Psoas muscle (tissue), 8 donors: ENCODE measurements around the gene PTCD2. TPM values are rescaled to one million over a fixed set of nuclear protein-coding genes. Genes with fewer than 3 reads are reported as not detected.
"Not testable (repeated sequence)": the region's sequence is repeated elsewhere in the genome, so short reads cannot be mapped to it uniquely, and the experiment has no call there.

Source experiments
- ATAC-seq, 4 donors: fragments of 200-7000 bp; cut with Tn5 transposase; one replicate each; pipeline ENCODE4 v1.9.1; 2020; ENCODE audit warnings: moderate library complexity in 3 of 4, mild to moderate bottlenecking in 2 of 4
- DNase-seq, 2 donors: peaks; one replicate each; pipeline ENCODE4 v3.0.0-alpha.2; 2020
- H3K27ac ChIP-seq: fragments of 200-600 bp; one replicate; pipeline ENCODE4 v1.8.0; 2022
- H3K27me3 ChIP-seq, 3 donors: fragments of 200-600 bp in 1 of 3; one replicate each; pipeline versions ENCODE4 v1.6.1 to v1.8.0; 2013 to 2022; ENCODE audit warnings: low read length in 2 of 3, mild to moderate bottlenecking in 2 of 3, moderate library complexity in 1 of 3; ENCODE audit not compliant: insufficient read depth in 3 of 3
- H3K36me3 ChIP-seq, 2 donors: fragments of 200-600 bp in 1 of 2; one replicate each; pipeline versions ENCODE4 v1.6.1 to v1.8.0; 2013 to 2022; ENCODE audit warnings: low read depth in 1 of 2, mild to moderate bottlenecking in 1 of 2, moderate library complexity in 1 of 2; ENCODE audit not compliant: insufficient read depth in 1 of 2
- H3K4me1 ChIP-seq: fragments of 200-600 bp; one replicate; pipeline ENCODE4 v1.8.0; 2022
- H3K4me3 ChIP-seq: fragments of 200-600 bp; one replicate; pipeline ENCODE4 v1.8.0; 2022; ENCODE audit warnings: mild to moderate bottlenecking
- H3K9me3 ChIP-seq: fragments of 200-600 bp; one replicate; pipeline ENCODE4 v1.8.0; 2022
- WGBS, 3 donors: extraction: QIAGEN DNeasy Blood & Tissue Kit; methylation state at CpG; one replicate each; pipeline versions ENCODE4 v1.1.6 to v1.1.7; 2013; 5-methylcytosine and 5-hydroxymethylcytosine counted together
- intact Hi-C, 2 donors: fragments of 100-400 bp; cut with DNase I; formaldehyde crosslinking; loops; one replicate each; pipeline versions ENCODE4 v1.11.0 to v1.14.2; 2022
- polyA plus RNA-seq, 3 donors: library from polyadenylated mRNA; stranded (reverse); fragments of 200-250 nt; gene quantifications; one replicate each; pipeline ENCODE4 v1.2.3, GENCODE V29; 2013
- total RNA-seq, 4 donors: library from RNA; stranded (reverse); fragmentation: NEBNext Ultra II Directional in 2 of 4; extraction: Animal tissue kit (Norgen Biotek cat#: 25700) in 2 of 4; gene quantifications; one replicate each; pipeline versions ENCODE4 v1.2.1 to v1.2.4, GENCODE V29; 2021 to 2023
- TF ChIP-seq, protein P1 (sequence below): fragments of 200-600 bp; IDR thresholded peaks from one replicate; pipeline ENCODE4 v1.8.0; 2022; ENCODE audit warnings: antibody characterized with exemption
- donor health status: healthy with polysubstance abuse.
- donor health status: DM: no; HTN: no; CAD: no; lungs with moderate emphysema.
- donor health status: Bipolar disorder and iron deficiency.
- donor health status: healthy.
- donor health status: DM: yes; HTN: yes; CAD: no.
- donor health status: DM: no; HTN: no; CAD: no.
- donor health status: DM: no; HTN: no; CAD: no.
- donor health status: DM: yes; HTN: yes; CAD: no.

PTCD2 gene
- total and polyA plus RNA-seq, 7 donors, result 6.2 to 30.8 (median 12.8) TPM

DNA sequence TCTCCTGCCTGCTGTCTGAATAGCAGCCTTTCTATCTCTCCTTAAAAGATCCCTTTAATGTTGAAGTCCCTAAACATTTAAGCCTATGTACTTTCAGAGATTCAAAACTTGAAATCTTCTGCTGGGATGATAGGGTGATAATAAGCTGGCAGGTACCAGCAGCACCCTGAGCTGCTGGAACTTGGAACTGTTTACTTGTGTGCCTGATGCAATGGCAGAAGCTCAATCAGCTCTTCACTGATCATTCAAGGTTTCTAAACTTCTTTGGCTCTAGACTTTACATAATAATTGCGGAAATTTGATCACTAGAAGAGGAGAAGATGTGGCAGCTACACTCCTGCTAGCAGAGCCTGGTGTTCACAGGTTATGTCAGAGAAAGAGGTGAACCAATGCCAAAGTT, 27.8 kb upstream of the PTCD2 start:
- DNase-seq (no peak), ATAC-seq (no peak)
- Histone ChIP-seq H3K36me3 (peaks cover 0 to 44% of the 10 kb centered on the region in 2 donors), H3K27me3 (no peaks in the 10 kb centered on the region), H3K9me3 (no peaks in the 10 kb centered on the region), H3K4me3 (no peak overlapping the region), H3K27ac (no peak overlapping the region), H3K4me1 (no peaks in the 10 kb centered on the region)
- WGBS, 3 donors, result 96 to 97% (median 97%) methylated on average over 1 of the region's 1 CpG
- TF ChIP-seq, protein P1, sequence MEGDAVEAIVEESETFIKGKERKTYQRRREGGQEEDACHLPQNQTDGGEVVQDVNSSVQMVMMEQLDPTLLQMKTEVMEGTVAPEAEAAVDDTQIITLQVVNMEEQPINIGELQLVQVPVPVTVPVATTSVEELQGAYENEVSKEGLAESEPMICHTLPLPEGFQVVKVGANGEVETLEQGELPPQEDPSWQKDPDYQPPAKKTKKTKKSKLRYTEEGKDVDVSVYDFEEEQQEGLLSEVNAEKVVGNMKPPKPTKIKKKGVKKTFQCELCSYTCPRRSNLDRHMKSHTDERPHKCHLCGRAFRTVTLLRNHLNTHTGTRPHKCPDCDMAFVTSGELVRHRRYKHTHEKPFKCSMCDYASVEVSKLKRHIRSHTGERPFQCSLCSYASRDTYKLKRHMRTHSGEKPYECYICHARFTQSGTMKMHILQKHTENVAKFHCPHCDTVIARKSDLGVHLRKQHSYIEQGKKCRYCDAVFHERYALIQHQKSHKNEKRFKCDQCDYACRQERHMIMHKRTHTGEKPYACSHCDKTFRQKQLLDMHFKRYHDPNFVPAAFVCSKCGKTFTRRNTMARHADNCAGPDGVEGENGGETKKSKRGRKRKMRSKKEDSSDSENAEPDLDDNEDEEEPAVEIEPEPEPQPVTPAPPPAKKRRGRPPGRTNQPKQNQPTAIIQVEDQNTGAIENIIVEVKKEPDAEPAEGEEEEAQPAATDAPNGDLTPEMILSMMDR, result no peak
- intact Hi-C loops, result no loop called here

DNA sequence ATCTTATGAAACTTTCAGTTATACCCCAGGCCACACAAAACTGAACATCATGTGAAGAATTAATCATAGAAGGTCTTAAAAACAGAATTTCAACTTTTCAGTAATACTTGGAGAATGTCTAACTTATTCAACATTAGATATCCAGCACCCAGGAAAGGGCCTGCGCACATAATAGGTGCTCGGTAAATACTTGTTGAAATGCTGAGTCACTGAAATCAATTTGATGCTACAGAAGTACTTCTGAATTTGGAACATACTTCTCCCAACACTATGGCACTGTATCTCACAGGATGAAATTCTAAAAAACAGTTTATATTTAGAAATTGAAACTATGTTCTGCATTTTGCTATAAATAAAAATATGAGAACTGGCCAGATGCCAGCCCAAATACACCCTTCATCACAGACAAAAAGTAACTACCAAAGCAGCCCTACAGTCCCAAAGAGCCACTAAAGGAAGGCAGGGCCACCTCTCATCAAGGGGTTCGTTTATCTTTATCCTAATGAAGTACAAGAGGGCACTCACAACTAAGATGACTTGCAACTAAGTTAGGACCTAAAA, 26.6 kb upstream of the PTCD2 start:
- H3K4me3 ChIP-seq, result no peak overlapping the region
- WGBS, 3 donors, result 85 to 86% (median 85%) methylated on average over 3 of the region's 3 CpGs

DNA sequence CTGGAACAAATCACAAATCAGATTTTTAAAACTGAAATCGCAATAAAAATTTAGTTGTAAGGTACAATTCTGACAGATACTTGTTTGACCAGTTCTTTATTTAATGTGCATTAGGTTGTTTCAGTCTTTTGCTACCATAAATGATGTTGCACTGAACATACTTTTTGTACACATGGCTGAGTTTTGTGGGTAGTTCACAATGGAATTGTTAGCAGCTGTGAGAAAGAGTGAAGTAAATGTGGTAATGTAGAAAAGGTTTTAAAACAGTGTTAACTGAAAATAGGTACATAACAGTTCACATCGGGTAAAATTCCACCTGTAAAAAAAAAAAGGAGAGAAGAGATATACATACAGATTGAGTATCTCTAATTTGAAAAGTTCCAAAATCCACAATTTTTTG, 25.7 kb upstream of the PTCD2 start:
- no peak for ATAC-seq
- Histone ChIP-seq H3K27me3 (no peaks in the 10 kb centered on the region), H3K4me3 (no peak overlapping the region), H3K36me3 (peaks cover 0 to 38% of the 10 kb centered on the region in 2 donors), H3K4me1 (no peaks in the 10 kb centered on the region), H3K27ac (no peak overlapping the region), H3K9me3 (no peaks in the 10 kb centered on the region)
- intact Hi-C loops, result no loop called here
- 90 to 91% (median 90%) methylated on average over 2 of the region's 2 CpGs for WGBS, 3 donors
- TF ChIP-seq, protein P1, result no peak
- DNase-seq, result no peak

More for the DNA sequence above, 26.6 kb upstream of the PTCD2 start:
- H3K27me3 ChIP-seq, result no peaks in the 10 kb centered on the region
- H3K36me3 ChIP-seq, result peaks cover 0 to 38% of the 10 kb centered on the region in 2 donors
- ATAC-seq (no peak), DNase-seq (no peak)
- H3K9me3 ChIP-seq, result no peaks in the 10 kb centered on the region
- no peak overlapping the region for H3K27ac ChIP-seq
- H3K4me1 ChIP-seq, result no peaks in the 10 kb centered on the region
- intact Hi-C loops, result no loop called here
- TF ChIP-seq, protein P1, result no peak

DNA sequence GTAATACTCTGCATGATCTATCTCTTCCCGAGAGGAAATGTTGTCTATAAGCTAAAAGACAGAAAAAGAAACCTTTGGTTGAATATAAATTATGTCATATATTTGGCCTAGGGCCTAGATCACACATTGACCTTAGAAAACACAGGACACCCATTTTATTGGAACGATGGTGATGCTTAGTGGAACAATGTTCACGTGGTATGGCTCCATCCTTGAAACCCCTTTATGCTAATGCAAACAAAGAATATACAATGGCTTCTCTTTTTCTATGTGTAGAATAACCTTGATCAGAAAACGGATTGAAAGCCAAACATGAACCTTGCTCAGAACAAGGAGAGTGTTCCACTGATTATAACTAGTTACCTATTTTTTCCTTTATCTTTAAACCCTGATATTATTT, 24.6 kb upstream of the PTCD2 start:
- DNase-seq (no peak), ATAC-seq (no peak)
- intact Hi-C loops, result no loop called here
- Histone ChIP-seq H3K27ac (no peak overlapping the region), H3K9me3 (no peaks in the 10 kb centered on the region), H3K27me3 (no peaks in the 10 kb centered on the region), H3K4me1 (no peaks in the 10 kb centered on the region), H3K4me3 (no peak overlapping the region), H3K36me3 (peaks cover 0 to 32% of the 10 kb centered on the region in 2 donors)
- 88 to 92% (median 88%) methylated on average over 4 of the region's 4 CpGs for WGBS, 3 donors
- TF ChIP-seq, protein P1, result no peak

DNA sequence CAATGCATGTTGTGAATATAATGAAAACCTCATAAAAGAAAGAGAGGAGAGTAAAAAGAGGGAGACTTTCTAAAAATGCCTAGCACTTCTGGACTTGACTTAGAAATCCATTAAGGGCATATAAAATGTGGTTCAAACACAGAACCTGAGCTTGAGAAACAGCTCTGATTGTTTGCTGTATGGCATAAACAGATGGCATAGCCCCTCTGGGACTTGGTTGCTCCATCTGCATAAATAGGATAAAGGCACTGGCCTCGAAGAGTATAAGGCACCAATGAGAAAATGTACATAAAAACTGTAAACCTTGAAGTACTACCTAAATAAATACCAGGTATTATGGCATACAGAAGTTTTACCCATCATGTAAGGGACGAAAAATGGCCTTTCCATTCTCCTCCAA, 23.9 kb upstream of the PTCD2 start:
- intact Hi-C loops, result no loop called here
- 65 to 77% (median 68%) methylated on average over 2 of the region's 2 CpGs for whole genome bisulfite sequencing, 3 donors
- peaks cover 0 to 28% of the 10 kb centered on the region in 2 donors for H3K36me3 ChIP-seq

DNA sequence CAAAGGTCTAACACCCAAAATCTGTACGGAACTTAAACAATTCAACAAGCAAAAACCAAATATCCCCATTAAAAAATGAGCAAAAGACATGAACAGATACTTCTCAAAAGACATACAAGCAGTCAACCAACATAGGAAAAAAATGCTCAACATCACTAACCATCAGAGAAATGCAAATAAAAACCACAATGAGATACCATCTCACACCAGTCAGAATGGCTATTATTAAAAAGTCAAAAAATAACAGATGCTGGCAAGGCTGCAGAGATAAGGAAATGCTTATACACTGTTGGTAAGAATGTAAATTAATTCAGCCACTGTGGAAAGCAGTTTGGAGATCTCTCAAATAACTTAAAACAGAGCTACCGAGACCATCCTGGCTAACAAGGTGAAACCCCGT, 22.0 kb upstream of the PTCD2 start:
- WGBS, 3 donors, result 97 to 100% (median 100%) methylated on average over 3 of the region's 3 CpGs
- intact Hi-C loops, result not testable (repeated sequence)

More for the DNA sequence above, 23.9 kb upstream of the PTCD2 start:
- no peaks in the 10 kb centered on the region for H3K27me3 ChIP-seq
- no peak overlapping the region for H3K4me3 ChIP-seq
- no peaks in the 10 kb centered on the region for H3K4me1 ChIP-seq
- H3K9me3 ChIP-seq, result no peaks in the 10 kb centered on the region
- no peak overlapping the region for H3K27ac ChIP-seq
- ATAC-seq (no peak), DNase-seq (no peak)
- TF ChIP-seq, protein P1, result no peak

More for the DNA sequence above, 22.0 kb upstream of the PTCD2 start:
- H3K4me3 ChIP-seq, DNase-seq, H3K27me3 ChIP-seq, H3K9me3 ChIP-seq, H3K27ac ChIP-seq, H3K4me1 ChIP-seq, ATAC-seq: not testable (repeated sequence)
- H3K36me3 ChIP-seq, result peaks cover 0 to 28% of the 10 kb centered on the region in 2 donors
